Sciatic nerve (tissue), 2 donors: ENCODE measurements around the gene GABRA6. TPM values are rescaled to one million over a fixed set of nuclear protein-coding genes. Genes with fewer than 3 reads are reported as not detected.

Experiments used
- ATAC-seq: fragments of 200-7000 bp; cut with Tn5 transposase; one replicate; pipeline ENCODE4 v1.9.1; 2020; ENCODE audit warnings: mild to moderate bottlenecking, moderate library complexity
- DNase-seq: peaks from one replicate; pipeline ENCODE4 v3.0.0-alpha.2; 2020; ENCODE audit warnings: low spot score
- intact Hi-C: fragments of 100-400 bp; cut with DNase I; formaldehyde crosslinking; loops from one replicate; pipeline ENCODE4 v1.14.2; 2022
- total RNA-seq: library from RNA; stranded (reverse); fragmentation: NEBNext Ultra II Directional; extraction: Animal tissue kit (Norgen Biotek cat#: 25700); gene quantifications from one replicate; pipeline ENCODE4 v1.2.1, GENCODE V29; 2021
- donor health status: DM: no; HTN: no; CAD: no.
- donor health status: DM: no; HTN: no; CAD: no.

The GABRA6 gene
- total RNA-seq, 1 donor from 2014 or later: not detected

DNA sequence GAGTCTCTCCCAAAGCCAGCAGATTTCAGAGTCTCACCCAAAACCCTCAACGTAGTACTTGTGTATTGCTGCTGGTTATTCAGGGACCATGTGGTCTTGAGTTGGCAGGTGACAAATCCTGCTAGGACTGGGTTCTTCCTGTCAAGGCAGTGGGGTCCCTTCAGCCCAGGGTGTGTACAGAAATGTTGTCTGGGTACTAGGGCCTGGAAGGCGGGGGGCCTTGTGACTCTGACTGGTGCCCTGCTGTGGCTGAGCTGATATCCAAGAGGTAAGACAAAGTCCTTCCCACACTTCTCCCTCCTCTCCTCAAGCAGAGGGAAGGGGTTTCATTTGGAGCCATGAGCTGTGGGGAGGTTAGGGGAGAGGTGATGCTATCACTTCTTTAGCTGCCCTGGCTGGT is 58.8 kb downstream of the GABRA6 start:
- ATAC-seq: no peak
- DNase-seq: no peak
- intact Hi-C loops: no loop called here

GRCh38 chr5:161745392-161745791 is 59.9 kb downstream of the GABRA6 start:
- DNase-seq (no peak), ATAC-seq (no peak)
- intact Hi-C loops: no loop called here

- ATAC-seq (no peak), DNase-seq (no peak)
- intact Hi-C loops: no loop called here
Measured at GRCh38 chr5:161751265-161751664, 65.7 kb downstream of the GABRA6 start.

Other genes with a start within 250 kb of the GABRA6 start
- gene GABRB2, start 139.0 kb upstream of the GABRA6 start, total RNA-seq: 0.13 TPM
- gene GABRA1, start 162.4 kb downstream of the GABRA6 start, total RNA-seq: not detected